Endodermal cell (in vitro differentiated cells): ENCODE data around the gene CELF2. TPM values are rescaled to one million over a fixed set of nuclear protein-coding genes. Genes with fewer than 3 reads are reported as not detected.

ENCODE experiments used
- DNase-seq: peaks from one replicate; pipeline ENCODE4 v3.0.0-alpha.2; 2017
- H3K27ac ChIP-seq: 2 replicates; pipeline ENCODE4 v1.5.1; 2013; ENCODE audit warnings: mild to moderate bottlenecking, low read depth, low read length, moderate library complexity
- H3K27me3 ChIP-seq: 2 replicates; pipeline ENCODE4 v1.6.1; 2013; ENCODE audit warnings: mild to moderate bottlenecking, low read length, moderate library complexity; ENCODE audit not compliant: insufficient read depth, control insufficient read depth, poor library complexity, severe bottlenecking
- H3K36me3 ChIP-seq: 2 replicates; pipeline ENCODE4 v1.7.0; 2013; ENCODE audit warnings: mild to moderate bottlenecking, low read length, moderate library complexity; ENCODE audit not compliant: control insufficient read depth, insufficient read depth
- H3K4me1 ChIP-seq: one replicate; pipeline ENCODE4 v1.7.0; 2013; ENCODE audit warnings: low read length; ENCODE audit not compliant: control insufficient read depth, insufficient read depth
- H3K4me3 ChIP-seq: 2 replicates; pipeline ENCODE4 v1.5.1; 2013; ENCODE audit warnings: mild to moderate bottlenecking, low read length, moderate library complexity
- H3K9ac ChIP-seq: 2 replicates; pipeline ENCODE4 v1.6.1; 2013; ENCODE audit warnings: mild to moderate bottlenecking, low read length, moderate library complexity; ENCODE audit not compliant: poor library complexity, severe bottlenecking; ENCODE audit errors: extremely low read depth
- H3K9me3 ChIP-seq: 2 replicates; pipeline ENCODE4 v1.6.1; 2013; ENCODE audit warnings: mild to moderate bottlenecking, low read length, moderate library complexity; ENCODE audit not compliant: control insufficient read depth
- H3K27ac Mint-ChIP-seq: 2 replicates; pipeline ENCODE4 v1.8.0; 2020; ENCODE audit warnings: mixed read lengths
- H3K27me3 Mint-ChIP-seq: 2 replicates; pipeline ENCODE4 v1.8.0; 2021; ENCODE audit warnings: mild to moderate bottlenecking, mixed read lengths; ENCODE audit not compliant: insufficient read depth
- H3K36me3 Mint-ChIP-seq: 2 replicates; pipeline ENCODE4 v1.8.0; 2020; ENCODE audit warnings: low read depth, mixed read lengths
- H3K4me1 Mint-ChIP-seq: 2 replicates; pipeline ENCODE4 v1.8.0; 2020; ENCODE audit warnings: mixed read lengths
- H3K4me3 Mint-ChIP-seq: 2 replicates; pipeline ENCODE4 v1.8.0; 2020; ENCODE audit warnings: mild to moderate bottlenecking, moderate library complexity, mixed read lengths
- H3K9me3 Mint-ChIP-seq: 2 replicates; pipeline ENCODE4 v1.8.0; 2020; ENCODE audit warnings: mild to moderate bottlenecking, mixed read lengths
- CTCF ChIP-seq: fragments of 200-600 bp; sonication (generic); conservative IDR thresholded peaks from 2 replicates; pipeline ENCODE4 v1.5.0; 2021; ENCODE audit warnings: antibody characterized with exemption, mild to moderate bottlenecking
- WGBS, 2 experiments: methylation state at CpG; one replicate each; pipeline versions ENCODE4 v1.1.5 to v1.1.7; 2013; ENCODE audit warnings: missing lambda C conversion rate in 2 of 2, mixed read lengths in 1 of 2; ENCODE audit not compliant: insufficient coverage in 1 of 2, insufficient read length in 1 of 2; 5-methylcytosine and 5-hydroxymethylcytosine counted together
- total RNA-seq, 2 donors: library from RNA; stranded (reverse); fragmentation: NEBNext Ultra II Directional in 1 of 2; extraction: Animal tissue kit (Norgen Biotek cat#: 25700) in 1 of 2; gene quantifications; 2 replicates in 1 of 2; 3 replicates in 1 of 2; pipeline ENCODE4 v1.2.1, GENCODE V29; 2021

Gene CELF2
- total RNA-seq, 2 donors from 2014 or later, result 79.9 to 96.1 TPM

GRCh38 chr10:11175823-11176243 is 158.2 kb downstream of the CELF2 start:
- no peak for DNase-seq
- no peaks in the 10 kb centered on the region for H3K27me3 ChIP-seq
- 98 to 100% methylated on average over 9 to 11 of the region's 11 CpGs for WGBS, 2 experiments
- Mint-ChIP-seq H3K4me3 (no peak overlapping the region), H3K27me3 (no peaks in the 10 kb centered on the region), H3K27ac (no peak overlapping the region), H3K4me1 (peaks cover 29% of the 10 kb centered on the region), H3K9me3 (no peaks in the 10 kb centered on the region), H3K36me3 (peaks cover 20% of the 10 kb centered on the region)
- no peaks in the 10 kb centered on the region for H3K9me3 ChIP-seq
- H3K27ac ChIP-seq, result no peak overlapping the region
- H3K36me3 ChIP-seq, result peaks cover 39% of the 10 kb centered on the region
- H3K4me3 ChIP-seq, result no peak overlapping the region
- peaks cover 19% of the 10 kb centered on the region for H3K4me1 ChIP-seq
- TF ChIP-seq CTCF, result no peak
- H3K9ac ChIP-seq, result no peak overlapping the region

DNA sequence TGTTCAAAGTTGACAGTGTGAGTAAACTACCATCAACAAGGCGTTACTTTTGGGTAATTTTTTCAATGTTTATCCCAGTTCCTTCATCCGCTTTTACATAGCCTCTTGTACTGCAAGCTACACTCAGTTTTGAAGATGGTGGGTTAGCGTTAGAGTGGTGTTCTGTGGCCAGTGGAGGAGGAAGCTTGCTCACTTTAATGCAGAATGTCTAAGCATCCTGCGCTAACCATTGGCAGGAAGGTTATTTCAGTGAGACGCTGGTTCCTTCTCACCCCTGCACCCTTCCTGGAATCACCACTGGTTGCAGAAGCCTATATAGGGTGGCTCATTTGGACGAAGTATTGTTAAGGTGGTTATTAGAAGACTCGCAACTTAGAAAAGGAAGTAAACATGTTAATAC is 159.1 kb downstream of the CELF2 start:
- H3K4me3 Mint-ChIP-seq, result no peak overlapping the region
- WGBS, 2 experiments, result 97 to 100% methylated on average over 3 to 6 of the region's 7 CpGs
- TF ChIP-seq CTCF, result no peak
- peaks cover 29% of the 10 kb centered on the region for H3K4me1 Mint-ChIP-seq
- H3K27ac Mint-ChIP-seq, result no peak overlapping the region
- DNase-seq, result no peak
- no peaks in the 10 kb centered on the region for H3K27me3 ChIP-seq
- H3K9me3 ChIP-seq, result no peaks in the 10 kb centered on the region
- no peaks in the 10 kb centered on the region for H3K9me3 Mint-ChIP-seq
- H3K9ac ChIP-seq, result no peak overlapping the region
- peaks cover 19% of the 10 kb centered on the region for H3K4me1 ChIP-seq
- H3K36me3 Mint-ChIP-seq, result peaks cover 27% of the 10 kb centered on the region
- no peak overlapping the region for H3K27ac ChIP-seq
- no peak overlapping the region for H3K4me3 ChIP-seq
- H3K27me3 Mint-ChIP-seq, result no peaks in the 10 kb centered on the region
- H3K36me3 ChIP-seq, result peaks cover 45% of the 10 kb centered on the region

GRCh38 chr10:11177381-11177780 is 159.7 kb downstream of the CELF2 start:
- 98 to 100% methylated on average over 1 of the region's 1 CpG for WGBS, 2 experiments

More at GRCh38 chr10:11177381-11177780, 159.7 kb downstream of the CELF2 start:
- Mint-ChIP-seq H3K4me1 (peaks cover 24% of the 10 kb centered on the region), H3K27me3 (no peaks in the 10 kb centered on the region), H3K36me3 (peaks cover 33% of the 10 kb centered on the region), H3K9me3 (no peaks in the 10 kb centered on the region), H3K4me3 (no peak overlapping the region), H3K27ac (no peak overlapping the region)
- TF ChIP-seq CTCF, result no peak
- Histone ChIP-seq H3K9me3 (no peaks in the 10 kb centered on the region), H3K9ac (no peak overlapping the region), H3K4me1 (peaks cover 19% of the 10 kb centered on the region), H3K4me3 (no peak overlapping the region), H3K27ac (no peak overlapping the region), H3K36me3 (peaks cover 48% of the 10 kb centered on the region), H3K27me3 (no peaks in the 10 kb centered on the region)
- DNase-seq, result no peak
